Measurements from ENCODE around the gene GALNT6.

GALNT6 gene

GRCh38 chr12:51407604-51408003 is 16.4 kb upstream of the GALNT6 start:
- TF ChIP-seq, protein P1, sequence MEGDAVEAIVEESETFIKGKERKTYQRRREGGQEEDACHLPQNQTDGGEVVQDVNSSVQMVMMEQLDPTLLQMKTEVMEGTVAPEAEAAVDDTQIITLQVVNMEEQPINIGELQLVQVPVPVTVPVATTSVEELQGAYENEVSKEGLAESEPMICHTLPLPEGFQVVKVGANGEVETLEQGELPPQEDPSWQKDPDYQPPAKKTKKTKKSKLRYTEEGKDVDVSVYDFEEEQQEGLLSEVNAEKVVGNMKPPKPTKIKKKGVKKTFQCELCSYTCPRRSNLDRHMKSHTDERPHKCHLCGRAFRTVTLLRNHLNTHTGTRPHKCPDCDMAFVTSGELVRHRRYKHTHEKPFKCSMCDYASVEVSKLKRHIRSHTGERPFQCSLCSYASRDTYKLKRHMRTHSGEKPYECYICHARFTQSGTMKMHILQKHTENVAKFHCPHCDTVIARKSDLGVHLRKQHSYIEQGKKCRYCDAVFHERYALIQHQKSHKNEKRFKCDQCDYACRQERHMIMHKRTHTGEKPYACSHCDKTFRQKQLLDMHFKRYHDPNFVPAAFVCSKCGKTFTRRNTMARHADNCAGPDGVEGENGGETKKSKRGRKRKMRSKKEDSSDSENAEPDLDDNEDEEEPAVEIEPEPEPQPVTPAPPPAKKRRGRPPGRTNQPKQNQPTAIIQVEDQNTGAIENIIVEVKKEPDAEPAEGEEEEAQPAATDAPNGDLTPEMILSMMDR (IDR thresholded peaks at IDR 0.05; ENCODE audit: extremely low read depth, insufficient read depth, missing control alignments): no peak
- in situ Hi-C loops (cut with MboI; ENCODE audit: low pct_unique_long_range_greater_than_20kb, low sequenced_read_pairs, unreplicated experiment): no loop called here
- DNase-seq (ENCODE audit: low spot score): no peak

DNA sequence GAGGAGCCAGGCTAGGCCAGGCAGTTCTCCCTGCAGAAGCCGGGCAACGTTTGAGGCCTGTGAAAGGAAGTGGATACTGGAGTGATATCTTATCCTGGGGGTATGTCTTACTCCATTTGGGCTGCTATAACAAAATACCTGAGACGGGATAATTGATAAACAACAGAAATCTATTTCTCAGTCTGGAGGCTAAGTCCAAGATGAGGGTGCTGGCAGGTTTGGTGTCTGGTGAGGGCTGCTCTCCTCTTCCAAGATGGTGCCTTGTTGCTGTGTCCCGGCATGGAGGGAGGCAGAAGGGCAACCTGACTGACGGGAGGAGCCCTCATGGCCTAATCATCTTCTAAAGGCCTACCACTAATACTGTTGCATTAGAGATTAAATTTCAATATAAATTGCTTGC is 15.7 kb upstream of the GALNT6 start:
- in situ Hi-C loops (cut with MboI; ENCODE audit: low pct_unique_long_range_greater_than_20kb, low sequenced_read_pairs, unreplicated experiment): no loop called here

GRCh38 chr12:51406290-51406689 is 15.1 kb upstream of the GALNT6 start:
- TF ChIP-seq, protein P1 (IDR thresholded peaks at IDR 0.05; ENCODE audit: extremely low read depth, insufficient read depth, missing control alignments): no peak
- in situ Hi-C loops (cut with MboI; ENCODE audit: low pct_unique_long_range_greater_than_20kb, low sequenced_read_pairs, unreplicated experiment): no loop called here
- DNase-seq (ENCODE audit: low spot score): no peak

More for the DNA sequence above, 15.7 kb upstream of the GALNT6 start:
- TF ChIP-seq, protein P1 (IDR thresholded peaks at IDR 0.05; ENCODE audit: extremely low read depth, insufficient read depth, missing control alignments): no peak
- DNase-seq (ENCODE audit: low spot score): no peak

- in situ Hi-C loops (cut with MboI; ENCODE audit: low pct_unique_long_range_greater_than_20kb, low sequenced_read_pairs, unreplicated experiment): no loop called here
- no peak for DNase-seq (ENCODE audit: low spot score)
- TF ChIP-seq, protein P1 (IDR thresholded peaks at IDR 0.05; ENCODE audit: extremely low read depth, insufficient read depth, missing control alignments): no peak
Observed at GRCh38 chr12:51405801-51406207, 14.6 kb upstream of the GALNT6 start.

DNA sequence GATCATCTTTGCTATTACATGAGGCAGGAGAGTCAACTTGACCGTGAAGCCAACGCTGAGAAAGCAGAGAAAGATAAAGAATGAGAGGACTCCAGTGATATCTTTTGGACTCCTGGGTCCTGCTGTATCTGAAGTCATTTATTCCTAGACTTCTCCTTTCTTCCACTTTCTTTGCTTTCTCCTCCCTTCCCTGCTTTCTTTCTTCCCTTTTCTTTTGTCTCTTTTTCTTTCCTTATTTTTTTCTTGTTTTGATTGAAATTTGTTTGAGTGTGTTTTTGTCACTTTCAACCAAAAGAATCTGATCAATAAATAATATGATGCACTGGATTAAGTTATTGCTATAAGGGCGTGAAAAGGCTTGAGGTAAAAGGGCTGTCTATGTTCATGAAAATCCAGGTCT is 13.4 kb upstream of the GALNT6 start:
- in situ Hi-C loops (cut with MboI; ENCODE audit: low pct_unique_long_range_greater_than_20kb, low sequenced_read_pairs, unreplicated experiment): no loop called here
- DNase-seq (ENCODE audit: low spot score): no peak
- TF ChIP-seq, protein P1 (IDR thresholded peaks at IDR 0.05; ENCODE audit: extremely low read depth, insufficient read depth, missing control alignments): no peak

DNA sequence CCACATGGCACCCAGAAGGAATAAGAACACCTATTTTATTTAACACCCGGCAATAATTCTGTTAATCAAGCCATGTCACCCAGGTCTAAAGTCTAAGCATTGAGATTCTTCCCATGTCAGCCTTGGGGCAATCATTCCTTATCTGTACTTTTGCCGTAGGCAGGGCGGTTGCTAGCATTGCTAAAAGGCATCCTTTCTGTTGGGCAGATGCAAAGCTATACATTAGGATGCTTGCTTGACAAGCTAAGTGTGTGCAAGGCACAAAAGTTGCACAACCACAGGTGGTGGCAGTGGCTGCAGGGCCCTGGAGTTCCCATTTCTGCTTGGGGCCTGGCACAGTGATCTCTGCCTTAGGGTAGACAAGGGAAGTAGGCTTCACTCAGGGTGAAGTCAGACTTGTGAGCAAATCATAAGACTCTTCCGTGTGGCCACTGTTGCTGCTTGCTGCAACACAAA is 12.5 kb upstream of the GALNT6 start:
- TF ChIP-seq, protein P1 (IDR thresholded peaks at IDR 0.05; ENCODE audit: extremely low read depth, insufficient read depth, missing control alignments): no peak
- no peak for DNase-seq (ENCODE audit: low spot score)
- in situ Hi-C loops (cut with MboI; ENCODE audit: low pct_unique_long_range_greater_than_20kb, low sequenced_read_pairs, unreplicated experiment): no loop called here

DNA sequence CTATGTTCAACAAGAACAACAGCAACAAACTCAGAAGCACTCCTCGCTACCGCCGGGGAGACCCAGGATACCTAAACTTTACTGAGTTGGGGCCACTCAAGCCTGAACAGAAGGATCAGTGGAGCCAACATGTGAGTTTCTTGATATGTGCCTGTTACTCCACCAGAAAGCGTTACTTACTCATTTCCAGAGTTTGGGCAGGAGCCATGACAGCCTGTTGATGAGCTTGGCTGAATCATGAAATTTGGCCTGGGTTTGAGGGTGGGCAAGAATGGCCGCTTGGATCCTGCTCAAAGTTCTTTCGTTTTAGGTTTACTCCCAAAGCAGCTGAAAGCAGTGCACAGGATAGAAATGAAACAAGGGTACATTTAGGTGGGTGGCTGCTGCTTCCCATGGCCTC is 12.0 kb upstream of the GALNT6 start:
- DNase-seq (ENCODE audit: low spot score): no peak
- TF ChIP-seq, protein P1 (IDR thresholded peaks at IDR 0.05; ENCODE audit: extremely low read depth, insufficient read depth, missing control alignments): no peak
- in situ Hi-C loops (cut with MboI; ENCODE audit: low pct_unique_long_range_greater_than_20kb, low sequenced_read_pairs, unreplicated experiment): no loop called here
